SK-N-SH (cell line): ENCODE measurements around the gene ZSCAN20. TPM values are rescaled to one million over a fixed set of nuclear protein-coding genes. Genes with fewer than 3 reads are reported as not detected.

Experiments used
- CTCF ChIA-PET: fragments of 300-600, 350-600 bp; formaldehyde crosslinking; extraction: SDS; loops from one replicate; lab custom pipeline; 2021; lab: Yijun Ruan, JAX
- POLR2A ChIA-PET: fragments of 350-600 bp; sonication (Branson Sonifier 250); formaldehyde crosslinking; extraction: SDS; loops from one replicate; lab custom pipeline; 2020; ENCODE audit warnings: antibody characterized with exemption, inconsistent platforms; lab: Yijun Ruan, JAX
- DNase-seq: peaks from one replicate; pipeline ENCODE4 v3.0.0; 2012
- H2AFZ ChIP-seq: fragments of 200-600 bp; sonication (generic); 2 replicates; pipeline ENCODE4 v1.8.1; 2016; ENCODE audit warnings: antibody characterized with exemption, mild to moderate bottlenecking, low read depth
- H3F3A ChIP-seq: fragments of 200-600 bp; sonication (generic); replicated peaks from 2 replicates; pipeline ENCODE3; 2016; ENCODE audit warnings: antibody characterized with exemption, mild to moderate bottlenecking; ENCODE audit not compliant: insufficient read depth
- H3K27ac ChIP-seq, 2 experiments: fragments of 200-500 bp in 1 of 2; fragments of 200-600 bp in 1 of 2; sonication (Bioruptor generic) in 1 of 2; sonication (generic), shearing (Covaris generic) in 1 of 2; 2 replicates each; pipeline versions ENCODE4 v1.5.1 to v1.6.1; 2014 to 2016; ENCODE audit warnings: low read depth in 2 of 2, inconsistent platforms in 1 of 2, low read length in 1 of 2, mild to moderate bottlenecking in 1 of 2, mixed read lengths in 1 of 2
- H3K27me3 ChIP-seq: fragments of 200-600 bp; sonication (generic), shearing (Covaris generic); 2 replicates; pipeline ENCODE4 v1.6.1; 2016; ENCODE audit warnings: mixed run types; ENCODE audit not compliant: insufficient read depth
- H3K36me3 ChIP-seq, 2 experiments: fragments of 200-500 bp in 1 of 2; fragments of 200-600 bp in 1 of 2; sonication (Bioruptor generic) in 1 of 2; sonication (generic) in 1 of 2; replicated peaks in 1 of 2; 2 replicates each; pipeline versions ENCODE3 to v1.5.1; 2014 to 2016; ENCODE audit warnings: low read length in 1 of 2, mild to moderate bottlenecking in 1 of 2; ENCODE audit not compliant: insufficient read depth in 2 of 2, control insufficient read depth in 1 of 2
- H3K4me1 ChIP-seq, 2 experiments: fragments of 200-500 bp in 1 of 2; fragments of 200-600 bp in 1 of 2; sonication (Bioruptor generic) in 1 of 2; sonication (generic), shearing (Covaris generic) in 1 of 2; 2 replicates each; pipeline versions ENCODE4 v1.5.1 to v1.6.1; 2014 to 2016; ENCODE audit warnings: low read depth in 1 of 2, low read length in 1 of 2, mixed run types in 1 of 2; ENCODE audit not compliant: insufficient read depth in 2 of 2, control insufficient read depth in 1 of 2
- H3K4me2 ChIP-seq: fragments of 200-600 bp; sonication (generic), shearing (Covaris generic); 2 replicates; pipeline ENCODE4 v1.6.1; 2017; ENCODE audit warnings: mixed run types
- H3K4me3 ChIP-seq, 2 experiments: fragments of 200-500 bp in 1 of 2; fragments of 200-600 bp in 1 of 2; sonication (Bioruptor generic) in 1 of 2; sonication (generic), shearing (Covaris generic) in 1 of 2; 2 replicates each; pipeline versions ENCODE4 v1.5.1 to v1.8.1; 2014 to 2016; ENCODE audit warnings: low read depth in 2 of 2, inconsistent platforms in 1 of 2, low read length in 1 of 2, mild to moderate bottlenecking in 1 of 2, mixed read lengths in 1 of 2, moderate library complexity in 1 of 2
- H3K79me2 ChIP-seq: fragments of 200-600 bp; sonication (generic); 2 replicates; pipeline ENCODE4 v1.8.1; 2017; ENCODE audit warnings: mild to moderate bottlenecking; ENCODE audit not compliant: insufficient read depth
- H3K9ac ChIP-seq: fragments of 200-600 bp; sonication (generic); 2 replicates; pipeline ENCODE4 v1.6.1; 2017; ENCODE audit warnings: mixed run types
- H3K9me2 ChIP-seq: fragments of 200-600 bp; sonication (generic); 2 replicates; pipeline ENCODE4 v1.6.1; 2017; ENCODE audit warnings: mixed run types
- H3K9me3 ChIP-seq: fragments of 200-600 bp; sonication (generic); 2 replicates; pipeline ENCODE4 v1.6.1; 2017; ENCODE audit warnings: mixed run types, mild to moderate bottlenecking, moderate library complexity
- H4K20me1 ChIP-seq: fragments of 200-600 bp; sonication (generic); 2 replicates; pipeline ENCODE4 v1.6.1; 2017; ENCODE audit warnings: mild to moderate bottlenecking, mixed run types; ENCODE audit not compliant: insufficient read depth
- CTCF ChIP-seq: fragments of 200-600 bp; sonication (generic); IDR thresholded peaks from 2 replicates; pipeline ENCODE4 v1.6.1; 2017; ENCODE audit warnings: antibody characterized with exemption, mild to moderate bottlenecking, moderate library complexity
- EP300 ChIP-seq, 2 experiments: IDR thresholded peaks; 2 replicates each; pipeline versions ENCODE4 v1.4.0 to v1.6.1; 2012; ENCODE audit warnings: borderline replicate concordance in 1 of 2, low read depth in 1 of 2, low read length in 1 of 2
- GABPA ChIP-seq: IDR thresholded peaks from 2 replicates; pipeline ENCODE4 v1.4.0; 2012; ENCODE audit warnings: low read depth, mild to moderate bottlenecking
- JUND ChIP-seq: IDR thresholded peaks from 2 replicates; pipeline ENCODE4 v1.4.0; 2012
- MAX ChIP-seq: IDR thresholded peaks from 2 replicates; pipeline ENCODE4 v1.4.0; 2012; ENCODE audit warnings: low read depth
- NFIC ChIP-seq: IDR thresholded peaks from 2 replicates; pipeline ENCODE4 v1.4.0; 2012; ENCODE audit warnings: borderline replicate concordance
- PBX3 ChIP-seq: IDR thresholded peaks from 2 replicates; pipeline ENCODE4; 2012
- RAD21 ChIP-seq: IDR thresholded peaks from 2 replicates; pipeline ENCODE4 v1.6.1; 2012; ENCODE audit warnings: mild to moderate bottlenecking, low read length
- RCOR1 ChIP-seq: fragments of 150-350 bp; IDR thresholded peaks from 2 replicates; pipeline ENCODE4 v1.6.1; 2017; ENCODE audit warnings: antibody characterized with exemption, low read length
- RXRA ChIP-seq: IDR thresholded peaks from 2 replicates; pipeline ENCODE4 v1.4.0; 2012; ENCODE audit warnings: low read depth, mild to moderate bottlenecking, borderline replicate concordance
- SIN3A ChIP-seq: IDR thresholded peaks from 2 replicates; pipeline ENCODE4 v1.6.1; 2012; ENCODE audit warnings: low read depth, mild to moderate bottlenecking, low read length, moderate library complexity, borderline replicate concordance
- SMC3 ChIP-seq: IDR thresholded peaks from 2 replicates; pipeline ENCODE4 v1.6.1; 2012; ENCODE audit warnings: low read depth, low read length, improper control_type of control experiment
- TCF12 ChIP-seq: IDR thresholded peaks from 2 replicates; pipeline ENCODE4 v1.4.0; 2012
- WGBS: methylation state at CpG from one replicate; pipeline ENCODE4 v1.1.6; 2017; ENCODE audit warnings: low lambda C conversion rate; 5-methylcytosine and 5-hydroxymethylcytosine counted together
- polyA plus RNA-seq, 3 experiments: library from polyadenylated mRNA; depleted of rRNA; stranded (reverse); fragments of >200 nt; gene quantifications; 2 replicates each; pipeline ENCODE4 v1.2.3, GENCODE V29; 2012

Gene ZSCAN20
- polyA plus RNA-seq, 1 of the 3 experiments (the other 2 are of a cell fraction): 2.1 TPM

GRCh38 chr1:33455539-33456501 is 16.6 kb upstream of the ZSCAN20 start:
- Histone ChIP-seq H3F3A (peaks cover 3% of the 10 kb centered on the region), H3K9ac (no peak overlapping the region), H3K27me3 (no peaks in the 10 kb centered on the region), H3K27ac (peak overlapping the region in 1 of 2 experiments; percentile 18; a peak in 1 of 4 replicates), H3K36me3 (no peaks in the 10 kb centered on the region), H3K4me1 (peaks cover 0 to 6% of the 10 kb centered on the region in 2 experiments; a peak in 2 of 4 replicates), H2AFZ (peak overlapping the region; percentile 61; the same call in 1 of the 2 replicates), H3K9me2 (no peaks in the 10 kb centered on the region), H3K9me3 (no peaks in the 10 kb centered on the region), H3K79me2 (no peaks in the 10 kb centered on the region), H3K4me3 (no peak overlapping the region; a peak in 1 of 4 replicates), H4K20me1 (no peaks in the 10 kb centered on the region), H3K4me2 (no peak overlapping the region)
- 71% methylated on average over 8 of the region's 8 CpGs for WGBS
- DNase-seq: peak; percentile 66
- CTCF ChIA-PET: interaction anchor here (0.6 to 6.4 kb wide), 27 partner anchors 11 to 374 kb away, joined by 3 to 58 read pairs (median 3); partner anchors contain the start of genes A3GALT2 and ZSCAN20
- POLR2A ChIA-PET: interaction anchor here (0.7 kb wide), 1 partner anchor 15 kb away, joined by 3 read pairs; no protein-coding TSS in a partner anchor
- TF ChIP-seq JUND: no peak
- peak; percentile 81 for TF ChIP-seq CTCF
- TF ChIP-seq NFIC: peak; percentile 34; the same call in 1 of the 2 replicates
- peak; percentile 87 for TF ChIP-seq RAD21
- peak; percentile 92 for TF ChIP-seq SMC3
- no peak for TF ChIP-seq EP300 (IDR thresholded peaks at IDR 0.05; ENCODE audit: borderline replicate concordance in 1 of 2, low read depth in 1 of 2, low read length in 1 of 2)
- no peak for TF ChIP-seq GABPA
- TF ChIP-seq TCF12: no peak
- TF ChIP-seq PBX3: peak; percentile 53
- no peak for TF ChIP-seq RXRA
- TF ChIP-seq RCOR1: no peak
- 0 out of 2 replicates have a peak, but pooled peaks have one; percentile 28 for TF ChIP-seq MAX
- peak; percentile 33; the same call in 1 of the 2 replicates for TF ChIP-seq SIN3A
